ENCODE data around the gene NR2C1.

- no peak for TF ChIP-seq MAX (IDR thresholded peaks at IDR 0.05; ENCODE audit: low read depth, low read length)
- TF ChIP-seq CTCF (IDR thresholded peaks at IDR 0.05; ENCODE audit: low read depth, low read length), result no peak
Observed at GRCh38 chr12:95107362-95107761, 33.9 kb upstream of the NR2C1 start.

Measured in NB4 (cell line).